HL-60 (cell line): ENCODE results near the gene HNRNPLL.
A peak's percentile ranks its signal among the peaks of the same experiment; 100 is the strongest.

Source experiments
- DNase-seq, 2 experiments: peaks; one replicate each; pipeline ENCODE4 v3.0.0-alpha.2; 2010 to 2020; ENCODE audit warnings: low read depth in 1 of 2, low spot score in 1 of 2
- H3K27ac ChIP-seq: fragments of 250-450 bp; sonication (Bioruptor Pico); replicated peaks from 2 replicates; pipeline ENCODE4 v1.5.1; 2020; ENCODE audit warnings: mild to moderate bottlenecking, moderate library complexity
- H3K27me3 ChIP-seq: fragments of 250-450 bp; sonication (Bioruptor Pico); 2 replicates; pipeline ENCODE4 v1.5.1; 2021; ENCODE audit warnings: mild to moderate bottlenecking, moderate library complexity; ENCODE audit not compliant: insufficient read depth, poor library complexity, severe bottlenecking
- H3K4me3 ChIP-seq: replicated peaks from 2 replicates; pipeline ENCODE4 v1.5.1; 2011; ENCODE audit warnings: mild to moderate bottlenecking, control low read depth, low read length; ENCODE audit not compliant: insufficient read depth
- CTCF ChIP-seq: IDR thresholded peaks from one replicate; pipeline ENCODE4 v1.5.1; 2011; ENCODE audit warnings: low read length, control low read depth, inconsistent platforms; ENCODE audit not compliant: insufficient read depth
- GABPA ChIP-seq: IDR thresholded peaks from 2 replicates; pipeline ENCODE4 v1.6.1; 2012; ENCODE audit warnings: low read depth
- POLR2AphosphoS5 ChIP-seq: IDR thresholded peaks from 2 replicates; pipeline ENCODE4 v1.6.1; 2012; ENCODE audit warnings: low read depth
- REST ChIP-seq: IDR thresholded peaks from 2 replicates; pipeline ENCODE4 v1.6.1; 2012; ENCODE audit warnings: low read depth; ENCODE audit not compliant: insufficient replicate concordance
- SPI1 ChIP-seq: IDR thresholded peaks from 2 replicates; pipeline ENCODE4 v1.6.1; 2012; ENCODE audit warnings: low read depth, mild to moderate bottlenecking, borderline replicate concordance

Gene HNRNPLL

GRCh38 chr2:38617301-38617700 lies 14.6 kb upstream of the HNRNPLL start:
- H3K4me3 ChIP-seq, result no peak overlapping the region
- no peaks in the 10 kb centered on the region for H3K27me3 ChIP-seq
- no peak for DNase-seq
- H3K27ac ChIP-seq, result no peak overlapping the region
- TF ChIP-seq CTCF, result no peak
- no peak for TF ChIP-seq POLR2AphosphoS5
- TF ChIP-seq SPI1, result no peak

GRCh38 chr2:38615237-38615636 lies 12.5 kb upstream of the HNRNPLL start:
- no peak overlapping the region for H3K27ac ChIP-seq
- DNase-seq, result no peak
- no peak overlapping the region for H3K4me3 ChIP-seq
- no peaks in the 10 kb centered on the region for H3K27me3 ChIP-seq
- no peak for TF ChIP-seq GABPA
- TF ChIP-seq SPI1, result no peak
- no peak for TF ChIP-seq CTCF
- TF ChIP-seq REST, result no peak
- TF ChIP-seq POLR2AphosphoS5, result no peak

GRCh38 chr2:38613849-38614213 lies 11.1 kb upstream of the HNRNPLL start:
- no peaks in the 10 kb centered on the region for H3K27me3 ChIP-seq
- peak overlapping the region; percentile 75 for H3K27ac ChIP-seq
- H3K4me3 ChIP-seq, result no peak overlapping the region
- TF ChIP-seq GABPA, result no peak
- no peak for TF ChIP-seq SPI1
- TF ChIP-seq REST, result no peak
- TF ChIP-seq POLR2AphosphoS5, result no peak
- no peak for TF ChIP-seq CTCF
- DNase-seq, result no peak

GRCh38 chr2:38613126-38613848 lies 10.6 kb upstream of the HNRNPLL start:
- Histone ChIP-seq H3K27ac (peak overlapping the region; percentile 75), H3K27me3 (no peaks in the 10 kb centered on the region), H3K4me3 (no peak overlapping the region)
- TF ChIP-seq REST (no peak), POLR2AphosphoS5 (0 out of 2 replicates have a peak, but pooled peaks have one; percentile 27)
- peak in 1 of 2 experiments; percentile 77 for DNase-seq
